Endometrial microvascular endothelial cells (primary cell): ENCODE measurements around the gene KRT14. TPM values are rescaled to one million over a fixed set of nuclear protein-coding genes. Genes with fewer than 3 reads are reported as not detected.
"Not testable (repeated sequence)": the region's sequence is repeated elsewhere in the genome, so short reads cannot be mapped to it uniquely, and the experiment has no call there.

Experiments used
- in situ Hi-C: cut with HindIII; loops from 2 replicates; pipeline ENCODE4 v1.10.0; 2017; ENCODE audit warnings: low sequenced_read_pairs, low pct_unique_long_range_greater_than_20kb; ENCODE audit errors: inconsistent ontology term
- total RNA-seq: library from RNA; depleted of rRNA; stranded (reverse); fragments of >200 nt; gene quantifications from one replicate; pipeline ENCODE4 v1.2.3, GENCODE V29; 2015; ENCODE audit errors: inconsistent ontology term

Gene KRT14
- total RNA-seq, 1 donor from 2014 or later: not detected

GRCh38 chr17:41612376-41613160 lies 25.9 kb upstream of the KRT14 start, which contains the start of gene KRT16:
Gene KRT16 (minus strand): TSS chr17:41612767. CDS start chr17:41612688, 79 bp downstream.
- in situ Hi-C loops: not testable (repeated sequence)

DNA sequence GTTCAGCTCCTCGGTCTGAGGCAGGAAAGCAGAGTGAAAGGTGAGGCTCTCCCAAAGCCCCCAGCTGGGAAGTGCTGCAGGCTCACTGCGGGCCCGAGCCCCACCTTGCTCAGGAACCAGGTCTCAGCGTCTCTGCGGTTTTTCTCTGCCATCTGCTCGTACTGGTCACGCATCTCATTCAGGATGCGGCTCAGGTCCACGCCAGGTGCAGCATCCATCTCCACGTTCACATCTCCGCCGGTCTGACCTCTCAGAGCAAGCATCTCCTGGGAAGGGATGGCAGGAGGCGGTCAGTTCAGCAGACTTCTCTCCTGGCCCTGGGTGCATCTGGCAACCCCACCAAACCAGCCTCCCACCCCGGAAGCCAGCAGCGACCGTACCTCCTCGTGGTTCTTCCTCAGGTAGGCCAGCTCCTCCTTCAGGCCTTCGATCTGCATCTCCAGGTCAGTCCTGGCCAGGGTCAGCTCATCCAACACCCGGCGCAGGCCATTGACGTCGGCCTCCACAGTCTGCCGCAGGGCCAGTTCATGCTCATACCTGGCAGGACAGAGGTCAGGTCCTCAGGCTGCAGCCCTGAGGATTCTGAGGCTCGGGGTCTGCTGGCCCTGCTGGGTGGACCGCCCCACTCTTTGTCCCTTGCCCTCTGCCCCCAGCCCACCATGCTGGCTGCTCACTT lies 24.4 kb upstream of the KRT14 start:
- in situ Hi-C loops: no loop called here

DNA sequence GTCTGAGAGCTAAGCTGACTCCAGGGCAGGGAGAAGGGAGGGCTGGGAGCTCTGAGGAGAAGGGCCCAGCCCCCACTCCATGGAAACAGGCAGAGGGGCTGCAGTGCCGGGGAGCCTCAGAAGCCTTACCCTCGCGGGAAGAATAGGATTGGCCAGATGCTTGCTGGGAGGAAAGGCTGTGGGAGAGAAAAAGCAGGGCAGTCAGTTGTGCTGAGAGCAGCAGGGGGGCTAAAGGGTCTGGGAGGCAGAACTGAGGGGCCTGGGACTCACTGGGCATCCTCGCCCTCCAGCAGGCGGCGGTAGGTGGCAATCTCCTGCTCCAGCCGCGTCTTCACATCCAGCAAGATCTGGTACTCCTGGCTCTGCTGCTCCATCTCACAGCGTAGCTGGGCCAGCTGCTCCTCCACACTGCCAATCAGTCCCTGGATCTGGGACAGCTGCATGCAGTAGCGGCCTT lies 23.4 kb upstream of the KRT14 start:
- in situ Hi-C loops: not testable (repeated sequence)

DNA sequence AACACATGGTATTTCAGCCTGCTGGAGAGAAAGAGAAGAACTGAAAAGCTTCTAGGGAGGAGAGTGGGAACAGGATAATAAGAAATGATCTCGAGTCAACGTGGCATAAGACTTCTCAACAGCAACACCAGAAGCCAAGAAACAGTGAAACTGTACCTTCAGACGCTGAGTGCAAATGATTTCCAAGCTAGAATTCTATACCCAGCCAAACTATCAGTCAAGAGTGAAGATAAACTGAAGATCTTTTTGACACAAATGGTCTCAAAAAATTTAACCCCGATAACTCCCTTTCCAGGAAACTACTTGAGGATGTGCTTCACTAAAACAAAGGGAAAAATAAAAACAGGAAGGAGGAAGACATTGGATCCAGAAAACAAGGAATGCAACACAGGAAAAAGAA lies 20.2 kb upstream of the KRT14 start:
- in situ Hi-C loops: not testable (repeated sequence)

GRCh38 chr17:41602524-41602923 lies 15.8 kb upstream of the KRT14 start:
- in situ Hi-C loops: no loop called here

- in situ Hi-C loops: no loop called here
Observed at GRCh38 chr17:41600318-41600717, 13.6 kb upstream of the KRT14 start.

- in situ Hi-C loops: no loop called here
Observed at GRCh38 chr17:41599680-41600079, 13.0 kb upstream of the KRT14 start.

GRCh38 chr17:41595585-41595984 lies 8.9 kb upstream of the KRT14 start:
- in situ Hi-C loops: no loop called here

GRCh38 chr17:41594363-41594915 lies 7.7 kb upstream of the KRT14 start:
- in situ Hi-C loops: no loop called here

- in situ Hi-C loops: no loop called here
Observed at GRCh38 chr17:41593306-41593981, 6.7 kb upstream of the KRT14 start.

GRCh38 chr17:41592601-41593305 lies 6.1 kb upstream of the KRT14 start:
- in situ Hi-C loops: no loop called here

- in situ Hi-C loops: no loop called here
Observed at GRCh38 chr17:41589301-41589700, 2.6 kb upstream of the KRT14 start.

- in situ Hi-C loops: no loop called here
Observed at GRCh38 chr17:41588126-41588810, 1.6 kb upstream of the KRT14 start.

- in situ Hi-C loops: no loop called here
Observed at GRCh38 chr17:41585301-41586056, 1.2 kb downstream of the KRT14 start.

DNA sequence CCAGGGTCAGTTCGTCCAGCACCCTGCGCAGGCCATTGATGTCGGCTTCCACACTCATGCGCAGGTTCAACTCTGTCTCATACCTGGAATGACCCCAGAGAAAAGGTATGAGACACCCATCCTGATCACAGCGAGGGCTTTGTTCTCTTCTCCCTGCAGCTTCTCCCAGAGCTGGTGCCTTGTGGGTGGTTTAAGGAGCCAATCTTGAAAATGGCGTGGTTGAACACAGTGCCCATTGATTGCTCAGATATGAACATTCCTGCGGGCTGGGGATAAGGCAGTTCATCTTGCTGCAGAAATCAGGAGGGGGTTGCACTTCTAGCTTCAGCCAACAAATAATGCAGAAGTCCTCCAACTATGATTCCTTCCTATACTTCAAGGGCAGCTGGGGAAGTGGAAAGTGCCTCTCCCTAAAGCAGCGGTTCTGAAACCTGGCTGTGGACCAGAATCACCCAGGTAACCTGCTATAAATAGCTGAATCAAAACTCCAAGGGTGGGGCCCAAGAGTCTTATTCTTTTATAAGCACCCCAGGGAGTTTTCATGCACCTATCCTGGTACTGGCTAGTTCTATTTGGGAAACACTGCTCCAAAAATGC lies 2.3 kb downstream of the KRT14 start:
- in situ Hi-C loops: not testable (repeated sequence)

DNA sequence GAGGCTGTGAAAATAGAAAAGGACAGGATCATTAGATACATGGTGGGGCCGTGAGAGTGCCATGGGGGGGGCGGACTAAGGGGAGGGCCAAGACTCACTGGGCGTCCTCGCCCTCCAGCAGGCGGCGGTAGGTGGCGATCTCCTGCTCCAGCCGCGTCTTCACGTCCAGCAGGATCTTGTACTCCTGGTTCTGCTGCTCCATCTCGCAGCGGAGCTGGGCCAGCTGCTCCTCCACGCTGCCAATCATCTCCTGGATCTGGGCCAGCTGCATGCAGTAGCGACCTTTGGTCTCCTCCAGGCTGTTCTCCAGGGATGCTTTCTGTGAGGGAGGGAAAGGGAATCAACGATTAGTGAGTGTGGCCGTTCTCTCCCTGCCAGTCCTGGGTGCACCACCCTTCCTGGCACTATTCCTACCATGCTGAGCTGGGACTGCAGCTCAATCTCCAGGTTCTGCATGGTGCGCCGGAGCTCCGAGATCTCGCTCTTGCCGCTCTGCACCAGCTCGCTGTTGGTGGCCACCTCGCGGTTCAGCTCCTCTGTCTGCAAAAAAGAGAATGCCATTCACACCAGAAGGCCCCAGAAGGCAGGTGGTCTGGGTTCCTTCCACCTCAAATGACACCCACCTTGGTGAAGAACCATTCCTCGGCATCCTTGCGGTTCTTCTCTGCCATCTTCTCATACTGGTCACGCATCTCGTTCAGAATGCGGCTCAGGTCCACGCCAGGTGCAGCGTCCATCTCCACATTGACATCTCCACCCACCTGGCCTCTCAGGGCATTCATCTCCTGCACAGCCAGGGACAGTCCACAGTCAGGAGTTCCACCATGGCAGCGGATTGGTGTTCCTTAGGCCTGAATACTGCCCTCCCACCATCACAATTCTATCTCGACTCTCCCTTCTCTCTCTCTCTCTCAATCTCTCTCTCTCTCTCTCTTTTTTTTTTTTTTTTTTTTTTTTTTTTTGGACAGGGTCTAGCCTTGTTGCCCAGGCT lies 3.3 kb downstream of the KRT14 start:
- in situ Hi-C loops: no loop called here
